HG02759 (cell line): ENCODE data around the gene MAGI2.

Experiments used
- ATAC-seq: cut with Tn5 transposase; IDR thresholded peaks from one replicate; pipeline ENCODE4 v1.9.1; 2021; ENCODE audit warnings: mild to moderate bottlenecking, moderate library complexity; ENCODE audit not compliant: unreplicated experiment

Gene MAGI2

DNA sequence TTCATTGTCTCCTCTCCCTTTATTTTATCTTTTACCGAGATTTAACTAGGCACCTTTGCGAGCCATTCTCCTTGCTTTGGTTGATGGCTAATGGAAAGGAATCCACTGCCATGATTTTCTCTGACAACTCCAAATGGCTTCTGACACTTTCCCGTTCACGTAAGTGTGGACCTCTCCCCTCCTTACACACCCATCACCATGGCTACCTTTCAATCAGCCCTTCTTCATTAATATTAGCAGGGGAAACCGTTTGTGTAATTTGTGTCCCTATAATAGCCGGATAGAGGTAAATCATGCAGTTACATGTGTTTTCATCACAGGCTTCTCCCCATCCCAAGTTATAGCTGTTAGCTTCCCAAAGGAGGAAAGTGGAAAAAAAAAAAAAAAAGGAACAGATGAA is 767.3 kb downstream of the MAGI2 start:
- ATAC-seq = no peak

DNA sequence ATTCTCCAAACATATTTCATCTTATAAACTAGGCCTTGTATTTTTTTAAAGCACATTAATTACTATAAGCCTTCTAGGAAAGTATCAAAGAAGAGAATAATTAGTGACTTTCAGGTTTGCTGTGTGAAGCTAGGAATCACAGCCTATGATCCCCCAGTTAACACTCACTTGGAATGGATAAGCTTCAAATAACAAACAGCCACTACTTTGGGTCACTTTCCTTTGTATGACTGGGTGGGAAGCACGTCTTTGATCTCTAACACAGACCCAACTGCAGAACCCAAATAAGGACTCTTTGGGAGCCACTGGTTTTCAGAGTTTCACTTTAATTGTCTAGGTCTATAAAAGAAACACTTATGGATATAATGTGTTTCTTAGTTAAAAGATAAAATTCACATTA is 769.3 kb downstream of the MAGI2 start:
- no peak for ATAC-seq

DNA sequence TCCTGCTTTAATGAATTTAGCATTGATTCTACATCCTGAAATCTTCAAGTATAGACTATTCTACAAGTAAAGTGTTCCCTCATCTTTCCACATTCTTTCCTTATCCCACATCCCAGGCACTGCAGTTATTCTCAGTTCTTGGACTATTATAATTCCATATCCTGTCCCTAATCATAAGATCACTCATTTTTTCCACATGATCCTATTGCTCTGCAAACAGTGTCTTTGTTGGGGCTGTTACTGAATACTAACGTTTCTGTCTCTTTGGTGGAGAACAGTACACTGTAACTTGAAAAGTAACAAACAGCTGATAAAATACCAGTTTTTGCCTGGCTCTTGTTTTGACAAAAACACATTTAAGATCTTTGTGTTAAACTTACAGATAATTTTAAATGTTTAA is 769.9 kb downstream of the MAGI2 start:
- ATAC-seq = no peak

DNA sequence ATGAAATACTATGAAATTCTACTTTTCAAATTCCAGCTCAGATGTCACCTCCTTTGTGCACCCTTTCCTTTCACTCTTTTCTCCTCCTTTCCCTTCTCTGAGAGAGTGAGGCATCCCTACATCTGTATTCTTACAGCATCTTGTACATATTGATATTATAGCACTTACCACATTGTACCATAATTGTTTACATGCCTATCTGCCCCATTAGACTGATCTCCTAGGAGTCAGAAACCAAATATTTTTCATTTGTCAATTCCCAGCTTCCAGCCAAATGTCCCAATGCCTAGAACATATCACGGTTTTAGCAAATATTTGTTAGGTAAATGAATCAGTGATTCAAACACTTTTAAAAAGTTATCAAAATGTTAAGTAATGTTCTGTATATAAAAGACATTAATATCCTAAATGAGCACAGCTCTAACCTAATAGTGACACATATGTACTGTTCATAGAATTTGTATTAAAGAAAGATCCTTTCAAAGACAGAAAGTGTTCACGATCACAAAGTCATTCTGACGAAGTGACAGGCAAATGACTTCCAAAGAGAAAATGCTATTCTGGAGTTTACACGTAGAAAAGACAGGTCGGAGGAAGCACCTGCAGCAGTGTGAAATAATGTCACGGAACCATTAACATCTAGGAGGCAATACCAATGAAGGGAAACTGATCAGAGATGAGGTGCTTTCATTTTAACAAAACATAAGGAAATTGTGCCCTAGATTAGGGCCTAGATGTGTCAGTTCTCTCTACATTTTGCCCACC is 774.2 kb downstream of the MAGI2 start:
- ATAC-seq = no peak

DNA sequence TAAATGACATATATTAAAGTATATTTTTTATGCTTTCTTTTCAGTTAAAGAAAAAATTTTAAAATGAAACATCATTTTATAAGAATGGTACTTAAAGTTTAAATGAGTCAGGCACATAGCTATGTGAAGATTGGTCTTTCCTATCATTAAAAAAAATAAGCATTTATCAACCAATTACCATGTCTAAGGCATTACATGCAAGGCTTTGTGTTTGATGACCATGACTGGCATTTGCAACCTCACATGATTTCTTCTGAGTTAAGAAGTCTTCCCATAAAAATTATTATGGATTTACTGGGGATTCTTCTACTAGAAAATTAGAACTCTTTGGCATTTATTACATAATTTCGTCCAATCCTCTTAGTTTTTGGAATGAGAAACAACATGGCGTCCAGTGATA is 776.1 kb downstream of the MAGI2 start:
- no peak for ATAC-seq

DNA sequence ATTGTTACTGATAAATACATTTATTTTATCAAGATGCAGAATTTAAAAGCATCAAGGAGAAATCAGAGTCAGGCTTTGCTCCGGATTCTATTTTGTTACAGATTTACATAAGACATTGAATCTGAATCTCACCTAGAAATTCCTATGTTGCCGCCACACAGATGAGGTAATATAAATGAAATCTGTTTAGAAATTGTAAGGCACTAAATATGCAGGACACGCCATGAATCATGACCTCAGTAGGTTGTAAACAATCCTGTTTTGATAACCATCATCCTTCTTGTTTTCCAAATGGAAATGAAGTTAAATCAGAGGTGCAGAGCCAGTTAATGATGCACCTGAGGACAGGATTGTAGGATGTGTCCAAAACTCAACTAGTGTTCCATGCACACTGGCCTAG is 778.0 kb downstream of the MAGI2 start:
- no peak for ATAC-seq

DNA sequence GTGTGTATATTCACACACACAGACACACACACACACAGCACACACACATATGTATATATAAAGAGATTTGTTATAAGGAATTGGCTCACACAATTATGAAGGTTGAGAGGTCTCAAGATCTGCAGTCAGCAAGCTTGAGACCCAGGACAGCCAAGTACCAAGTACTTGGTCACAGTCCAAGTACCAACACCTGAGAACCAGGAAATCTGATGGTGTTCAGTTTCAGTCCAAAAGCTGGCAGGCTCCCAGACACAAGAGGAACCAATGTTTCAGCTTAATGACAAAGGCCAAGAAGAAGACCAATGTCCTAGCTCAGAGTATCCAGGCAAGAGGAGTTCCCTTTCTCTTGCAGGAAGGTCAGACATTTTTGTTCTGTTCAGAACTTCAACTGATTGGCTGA is 780.2 kb downstream of the MAGI2 start:
- ATAC-seq = no peak

DNA sequence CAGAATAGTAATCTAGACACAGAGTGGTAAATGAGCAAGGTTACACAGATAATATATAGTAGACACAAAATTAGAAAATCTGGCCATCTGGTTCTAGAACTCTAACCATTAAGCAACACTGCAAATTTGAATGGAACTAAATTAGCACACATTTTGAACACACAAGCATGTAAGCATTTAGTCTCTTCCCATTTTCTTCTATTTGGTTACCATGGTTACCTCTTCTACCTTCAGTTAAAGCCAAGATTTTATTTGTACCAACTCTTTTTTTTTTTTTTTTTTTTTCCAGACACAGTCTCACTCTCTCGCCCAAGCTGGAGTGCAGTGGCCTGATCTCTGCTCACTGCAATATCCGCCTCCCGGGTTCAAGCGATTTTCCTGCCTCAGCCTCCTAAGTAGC is 790.5 kb downstream of the MAGI2 start:
- no peak for ATAC-seq

DNA sequence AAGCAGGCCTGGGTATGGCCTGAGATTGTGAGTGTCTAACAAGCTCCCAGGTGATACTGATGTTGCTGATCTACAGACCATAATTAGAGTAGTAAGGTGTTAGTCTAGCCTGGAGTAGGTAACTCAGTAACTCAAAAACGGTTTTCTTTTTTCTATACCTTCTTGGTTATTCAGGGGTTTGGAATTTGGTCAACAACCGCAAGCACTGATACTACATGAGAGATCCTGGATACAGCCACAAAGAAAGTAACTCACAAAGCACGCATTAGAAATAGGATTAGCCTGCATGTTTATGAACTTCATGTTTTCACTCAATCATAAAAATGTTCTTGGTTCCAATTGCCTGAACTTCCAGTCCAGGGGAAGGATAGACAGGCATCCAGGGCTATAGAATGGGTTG is 803.5 kb downstream of the MAGI2 start:
- ATAC-seq = no peak

DNA sequence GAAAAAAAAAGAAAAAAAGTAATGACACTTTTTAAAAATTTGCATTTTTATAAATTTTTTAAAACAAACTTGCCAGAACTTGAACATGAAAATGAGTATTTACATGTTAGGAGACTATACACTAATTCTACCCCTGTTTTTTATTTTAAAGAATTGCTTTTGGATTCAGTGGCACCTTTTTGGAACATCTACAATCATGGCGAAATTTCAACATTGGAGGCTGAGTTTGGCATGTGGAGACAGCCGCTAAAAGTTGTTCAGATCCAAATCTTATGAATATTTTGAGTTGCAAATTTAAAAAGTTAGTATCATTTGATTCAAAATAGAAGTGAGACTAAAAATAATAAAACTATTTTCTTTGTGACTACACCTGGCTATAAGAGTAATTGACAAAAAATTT is 804.2 kb downstream of the MAGI2 start:
- no peak for ATAC-seq

DNA sequence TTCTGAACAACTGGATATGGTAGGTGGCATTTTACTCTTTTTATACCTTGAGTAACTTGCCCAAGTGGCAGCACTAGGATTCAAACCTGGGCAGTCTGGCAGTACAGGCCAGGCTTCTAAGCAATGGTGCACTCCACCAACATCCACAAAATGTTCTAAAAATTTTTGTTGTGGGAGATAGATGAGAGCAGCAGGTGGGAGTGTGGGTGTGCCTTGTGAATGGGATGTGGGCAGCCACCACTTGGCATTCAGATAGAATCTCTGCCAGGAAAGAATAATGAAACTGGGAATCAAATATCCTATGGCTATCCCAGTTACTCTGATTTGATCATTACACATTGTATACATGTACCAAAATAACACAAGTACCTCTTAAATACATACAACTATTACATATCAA is 810.7 kb downstream of the MAGI2 start:
- no peak for ATAC-seq

DNA sequence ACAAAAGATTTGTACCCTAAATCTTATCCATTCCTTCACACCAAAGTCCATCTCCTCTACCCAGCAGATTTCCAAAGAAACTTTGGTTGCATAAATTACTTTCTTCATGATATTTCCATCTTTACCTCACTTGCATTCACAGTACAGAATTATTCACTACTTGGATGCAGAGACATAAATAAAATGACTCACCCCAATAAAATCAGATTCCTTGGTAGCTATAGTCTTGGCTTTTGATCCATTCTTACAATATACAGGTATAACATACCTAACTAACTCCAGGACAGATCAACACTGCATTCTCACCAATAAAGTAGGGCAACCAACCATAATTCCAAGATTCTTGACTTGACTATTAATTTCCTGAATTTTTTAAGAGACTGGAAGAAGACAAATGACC is 815.1 kb downstream of the MAGI2 start:
- ATAC-seq = no peak

DNA sequence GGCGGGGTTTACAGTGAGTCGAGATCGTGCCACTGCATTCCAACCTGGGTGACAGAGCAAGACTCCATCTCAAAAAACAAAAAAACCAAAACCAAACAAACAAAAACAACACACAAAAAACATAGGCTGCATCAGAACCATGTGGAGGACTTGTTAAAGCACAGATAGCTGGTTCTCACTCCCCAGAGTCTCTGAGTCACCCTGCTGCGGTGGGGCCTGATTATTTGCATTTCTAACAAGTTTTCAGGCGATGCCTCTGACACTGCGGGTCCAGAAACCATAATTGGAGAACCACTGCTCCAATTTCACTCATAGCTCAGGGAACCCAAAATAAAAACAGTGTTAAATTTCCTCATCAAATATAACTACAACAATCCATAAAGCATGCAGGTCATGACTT is 816.7 kb downstream of the MAGI2 start:
- no peak for ATAC-seq

DNA sequence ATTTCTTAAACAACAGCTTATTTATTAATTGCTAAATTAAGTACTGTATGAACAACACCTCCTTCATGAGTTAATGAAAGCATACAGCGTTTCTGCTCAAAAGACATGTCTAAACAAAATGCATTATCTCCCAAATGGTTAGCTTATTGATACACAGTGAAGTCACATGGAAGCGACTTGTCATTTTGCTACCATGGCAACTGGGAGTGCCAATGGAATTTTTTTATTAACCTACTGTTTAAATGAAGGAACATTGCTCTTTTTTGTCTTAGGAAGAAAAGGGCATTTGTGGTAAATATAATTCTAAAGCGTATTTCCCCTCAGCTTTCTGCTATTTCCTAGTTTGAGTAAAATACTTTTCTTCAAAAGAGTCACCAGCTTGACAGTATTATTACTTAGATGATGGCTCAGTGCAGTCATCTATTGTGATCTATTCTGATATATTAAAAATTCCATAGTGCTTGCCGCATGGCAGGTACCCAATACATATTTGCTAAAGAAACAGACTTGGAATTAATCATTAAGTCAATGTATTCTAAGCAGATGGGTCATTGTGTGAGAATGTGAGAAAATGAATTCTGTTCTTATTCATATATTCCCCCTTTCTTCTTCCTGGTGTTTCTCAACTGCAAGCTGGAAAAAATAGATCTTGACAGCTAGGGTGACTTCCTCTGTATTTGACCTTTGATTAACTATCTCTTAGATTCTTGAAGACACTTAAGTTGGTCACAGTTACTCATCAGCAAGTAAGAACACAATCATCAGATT is 818.3 kb downstream of the MAGI2 start:
- ATAC-seq = no peak

DNA sequence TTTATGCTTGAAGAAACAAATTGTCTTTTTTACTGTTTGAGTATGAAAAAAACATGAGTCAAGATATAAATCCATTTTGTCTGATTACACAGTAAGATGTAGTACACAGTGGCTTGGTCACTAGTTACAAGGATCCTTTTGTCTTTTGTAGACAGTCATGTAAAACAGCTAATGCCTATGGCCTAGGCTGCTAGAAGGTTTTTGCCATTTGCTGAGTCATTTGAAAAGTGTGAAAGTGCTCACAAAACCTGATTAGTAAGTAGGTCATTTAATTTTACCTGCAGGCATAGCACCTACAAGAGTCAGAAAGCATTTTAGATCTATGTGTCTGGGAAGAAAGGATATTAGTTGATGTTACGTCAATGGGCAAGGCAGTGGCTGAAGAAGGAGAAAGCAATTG is 819.4 kb downstream of the MAGI2 start:
- ATAC-seq = no peak

DNA sequence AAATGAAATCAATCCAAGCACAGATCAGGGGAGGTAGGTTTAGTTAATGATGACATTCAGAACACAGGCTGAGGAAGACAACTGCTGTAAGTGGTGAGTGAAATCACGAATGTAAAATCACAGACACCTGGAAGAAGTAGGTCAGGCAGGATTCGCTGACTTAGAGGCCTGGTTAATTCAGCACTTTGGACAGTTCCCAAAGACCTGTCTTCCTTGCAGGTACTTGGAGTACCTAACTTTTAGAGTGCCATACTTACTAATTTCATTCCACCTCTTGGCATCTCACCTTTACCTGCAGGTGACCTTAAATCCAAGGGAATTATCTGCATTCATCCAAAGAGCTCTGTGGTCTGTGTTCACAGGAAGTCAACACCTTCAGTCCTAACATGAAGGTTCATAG is 832.5 kb downstream of the MAGI2 start:
- no peak for ATAC-seq

DNA sequence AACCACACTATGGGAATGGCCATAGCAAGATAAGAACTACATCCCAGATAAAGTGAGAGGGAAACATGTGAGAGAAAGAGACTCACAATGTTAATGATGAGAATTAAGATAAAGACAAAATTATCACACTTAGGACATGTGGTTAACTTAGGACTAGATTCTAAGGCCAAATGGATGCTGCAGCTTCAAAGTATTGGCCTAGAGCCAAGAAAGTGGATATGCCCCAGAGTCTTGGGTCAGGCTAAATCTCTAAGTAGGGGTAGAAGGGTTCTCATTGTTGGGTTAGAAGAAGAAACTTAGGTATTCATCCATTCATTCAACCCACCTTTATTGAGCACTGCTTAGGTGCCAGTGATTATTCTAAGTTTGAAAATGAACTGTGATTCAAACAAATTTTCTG is 836.9 kb downstream of the MAGI2 start:
- no peak for ATAC-seq

DNA sequence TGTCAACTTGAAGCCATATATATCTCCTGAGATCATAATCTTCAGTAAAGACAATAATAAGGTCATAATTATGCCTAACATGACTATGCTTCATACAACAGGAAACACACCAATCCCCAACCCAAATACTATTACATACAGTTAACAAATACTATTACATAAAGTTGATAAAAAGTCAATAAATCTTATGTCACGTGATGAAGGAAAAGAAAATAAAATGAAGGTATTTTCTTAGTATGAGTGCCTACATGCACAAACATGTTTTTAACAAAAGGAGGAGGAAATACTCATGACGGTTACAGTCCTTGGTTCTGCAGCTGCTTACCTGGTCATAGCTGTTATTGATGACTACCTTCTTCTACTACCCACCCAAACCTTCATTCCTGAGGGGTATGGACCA is 844.2 kb downstream of the MAGI2 start:
- ATAC-seq = no peak

DNA sequence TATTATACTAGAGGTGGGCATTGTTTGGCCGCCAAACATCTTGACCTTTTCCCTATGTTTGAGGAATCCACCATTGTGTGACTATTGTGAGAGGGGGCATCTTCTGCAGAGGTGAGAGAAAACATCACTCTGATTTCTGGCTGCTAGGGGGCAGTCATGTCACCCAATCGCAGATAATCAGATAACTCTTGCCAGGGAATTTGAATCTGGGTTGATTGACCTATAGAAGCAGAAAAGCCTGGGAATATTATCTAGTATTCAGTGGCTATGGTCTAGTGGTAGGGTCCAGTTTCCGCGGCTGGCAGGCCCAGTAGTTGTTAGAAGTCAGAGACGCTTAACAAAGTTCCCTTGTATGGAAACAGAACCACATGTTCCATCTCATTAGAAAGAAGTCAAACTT is 846.4 kb downstream of the MAGI2 start:
- ATAC-seq = no peak

DNA sequence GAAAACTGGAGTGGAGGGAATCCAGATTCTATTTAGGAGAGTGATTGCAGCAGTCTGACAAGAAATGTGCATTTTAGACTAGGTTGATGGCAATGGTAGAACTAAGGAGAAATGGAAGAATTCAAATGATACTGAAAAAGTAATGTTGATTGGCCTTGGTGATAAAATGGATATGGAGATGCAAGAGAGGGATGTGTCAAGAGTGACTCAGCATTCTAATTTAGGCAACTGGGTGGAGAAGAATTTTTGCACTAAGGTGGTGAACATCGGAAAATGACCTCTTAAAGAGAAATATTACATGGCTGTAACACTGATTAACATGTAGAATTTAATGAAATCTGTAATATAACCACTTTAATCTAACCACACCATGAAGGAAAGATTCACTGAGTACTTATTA is 848.3 kb downstream of the MAGI2 start:
- ATAC-seq = no peak

DNA sequence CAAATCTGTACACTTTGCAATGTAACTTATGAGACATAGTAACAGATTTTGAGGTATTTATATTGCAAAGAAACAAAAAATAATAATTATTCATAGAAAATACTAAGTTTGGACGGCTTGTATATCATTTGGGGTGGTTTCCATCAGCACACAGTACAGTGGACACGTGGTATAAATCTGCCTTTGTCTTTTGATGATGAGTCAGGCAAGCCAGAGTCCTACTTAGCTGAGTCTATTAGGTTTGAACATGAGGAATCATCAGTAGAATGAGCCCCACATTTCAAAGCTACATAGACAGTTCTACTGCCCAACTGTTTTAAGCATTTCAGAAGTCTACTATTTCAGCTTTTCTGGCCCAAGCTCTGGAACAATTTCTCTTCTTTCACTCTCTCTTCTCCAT is 851.7 kb downstream of the MAGI2 start:
- no peak for ATAC-seq

DNA sequence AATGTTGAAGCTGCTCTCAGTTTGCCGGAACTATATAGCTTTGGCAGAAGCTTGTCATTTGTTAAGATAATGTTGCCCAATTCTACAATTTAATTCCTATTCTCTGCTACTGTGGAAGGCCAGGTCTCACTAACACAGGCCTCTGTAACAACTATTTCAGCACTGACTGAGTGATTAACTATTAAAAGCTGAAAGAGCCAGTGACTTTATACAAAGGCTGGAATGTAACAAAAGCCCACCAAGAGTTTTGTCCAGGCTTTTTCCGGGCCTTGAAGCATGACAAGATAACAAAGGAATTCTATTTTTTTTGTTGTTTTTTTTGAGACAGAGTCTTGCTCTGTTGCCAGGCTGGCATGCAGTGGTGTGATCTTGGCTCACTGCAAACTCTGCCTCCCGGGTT is 859.3 kb downstream of the MAGI2 start:
- no peak for ATAC-seq

DNA sequence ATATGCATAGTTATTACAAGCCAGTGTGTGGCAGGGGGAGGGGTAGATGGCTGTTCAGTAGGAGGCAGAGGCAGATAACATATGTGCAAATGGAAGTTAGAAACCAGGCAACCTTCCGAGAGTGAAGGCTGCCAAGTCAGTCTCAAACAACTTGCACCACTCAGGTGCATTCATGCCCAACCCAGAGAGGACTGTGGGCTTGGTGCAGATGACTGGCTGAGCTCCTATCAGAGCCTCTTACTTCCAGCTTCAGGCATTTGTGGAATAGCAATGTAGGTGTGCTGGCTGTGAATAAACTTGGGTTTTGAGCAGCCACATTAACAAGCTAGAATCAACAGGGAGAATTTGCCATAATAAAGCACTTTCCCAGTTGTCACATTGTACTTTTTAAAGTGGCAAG is 865.1 kb downstream of the MAGI2 start:
- no peak for ATAC-seq
